Measurements from ENCODE around the gene LPO. TPM values are rescaled to one million over a fixed set of nuclear protein-coding genes. Genes with fewer than 3 reads are reported as not detected.
A peak's percentile ranks its signal among the peaks of the same experiment; 100 is the strongest.

LPO gene
- total and polyA plus RNA-seq, 9 of the 15 experiments (the other 6 are each of a cell fraction or from before 2014, with no cell fraction given): 0.07 to 0.11 TPM; not detected in 7

GRCh38 chr17:58277802-58278595 is 39.6 kb downstream of the LPO start:
- Histone ChIP-seq H3K27ac (ENCODE audit: extremely low read depth, low read depth, low read length) (no peak overlapping the region), H3K4me2 (ENCODE audit: insufficient read depth, low read length) (no peak overlapping the region), H3K4me1 (replicated peaks in 1 of 2; ENCODE audit: control insufficient read depth in 2 of 2, insufficient read depth in 2 of 2, low read length in 2 of 2) (peaks cover 5 to 21% of the 10 kb centered on the region in 2 experiments; a peak in 3 of 5 replicates), H3K4me3 (no peak overlapping the region), H3K79me2 (ENCODE audit: control insufficient read depth, insufficient read depth, low read length) (no peaks in the 10 kb centered on the region), H2AFZ (ENCODE audit: low read depth, low read length) (peak overlapping the region; percentile 76; the same call in 1 of the 2 replicates), H3K27me3 (ENCODE audit: control insufficient read depth in 2 of 2, insufficient read depth in 2 of 2, low read length in 2 of 2) (peaks cover 30 to 70% of the 10 kb centered on the region in 2 experiments; a peak in 4 of 5 replicates), H3K9me1 (ENCODE audit: control insufficient read depth, insufficient read depth, low read length) (no peaks in the 10 kb centered on the region), H3K9ac (ENCODE audit: insufficient read depth in 1 of 2, low read depth in 2 of 2, low read length in 2 of 2) (peak overlapping the region in 1 of 2 experiments; percentile 24; a peak in 1 of 4 replicates), H3K9me3 (replicated peaks; ENCODE audit: control insufficient read depth, insufficient read depth, low read depth, low read length) (no peaks in the 10 kb centered on the region), H3K36me3 (ENCODE audit: control insufficient read depth, insufficient read depth, low read length) (no peaks in the 10 kb centered on the region), H4K20me1 (replicated peaks; ENCODE audit: control insufficient read depth, insufficient read depth, low read length) (peaks cover 2% of the 10 kb centered on the region; the same call in 1 of the 2 replicates)
- ChIA-PET POLR2A (interaction anchor here (0.6 to 1.0 kb wide), 3 partner anchors 48 to 156 kb away, joined by 3 to 5 read pairs (median 3); no protein-coding TSS in a partner anchor), CTCF (ENCODE audit: low intra/inter-chr PET ratio) (no interaction called here)
- WGBS (ENCODE audit: insufficient coverage, low coverage, missing lambda C conversion rate): 28% methylated on average over 35 of the region's 36 CpGs
- ATAC-seq (no peak), DNase-seq (ENCODE audit: extremely low read depth in 1 of 4, low spot score in 3 of 4) (peak in 2 of 4 experiments; percentile 4 to 5), FAIRE-seq (no peak)
- TF ChIP-seq AFF4 (CRISPR knock-in tag; IDR thresholded peaks at IDR 0.05) (no peak), CHCHD3 (CRISPR knock-in tag; IDR thresholded peaks at IDR 0.05) (no peak), RFX7 (CRISPR knock-in tag; IDR thresholded peaks at IDR 0.05) (no peak), ZNF449 (CRISPR knock-in tag; IDR thresholded peaks at IDR 0.05) (no peak), CBX3 (IDR thresholded peaks at IDR 0.05; ENCODE audit: borderline replicate concordance in 1 of 2, low read length in 2 of 2) (no peak)
- intact Hi-C loops (cut with micrococcal nuclease): loop anchor here (1.0 kb wide), 1 partner anchor 169 kb away; no protein-coding TSS in a partner anchor
- BruUV-seq (replicated peaks): no TSS peak
- in situ Hi-C loops (cut with MboI): loop anchor here (25.0 kb wide), 1 partner anchor 734 kb away; no protein-coding TSS in a partner anchor

Measured in K562 (cell line).